SK-N-SH (cell line): ENCODE results near the gene DCDC2. TPM values are rescaled to one million over a fixed set of nuclear protein-coding genes. Genes with fewer than 3 reads are reported as not detected.

Source experiments
- CTCF ChIA-PET: fragments of 300-600, 350-600 bp; formaldehyde crosslinking; extraction: SDS; loops from one replicate; lab custom pipeline; 2021; lab: Yijun Ruan, JAX
- POLR2A ChIA-PET: fragments of 350-600 bp; sonication (Branson Sonifier 250); formaldehyde crosslinking; extraction: SDS; loops from one replicate; lab custom pipeline; 2020; ENCODE audit warnings: antibody characterized with exemption, inconsistent platforms; lab: Yijun Ruan, JAX
- DNase-seq: peaks from one replicate; pipeline ENCODE4 v3.0.0; 2012
- H2AFZ ChIP-seq: fragments of 200-600 bp; sonication (generic); 2 replicates; pipeline ENCODE4 v1.8.1; 2016; ENCODE audit warnings: antibody characterized with exemption, mild to moderate bottlenecking, low read depth
- H3F3A ChIP-seq: fragments of 200-600 bp; sonication (generic); replicated peaks from 2 replicates; pipeline ENCODE3; 2016; ENCODE audit warnings: antibody characterized with exemption, mild to moderate bottlenecking; ENCODE audit not compliant: insufficient read depth
- H3K27ac ChIP-seq, 2 experiments: fragments of 200-500 bp in 1 of 2; fragments of 200-600 bp in 1 of 2; sonication (Bioruptor generic) in 1 of 2; sonication (generic), shearing (Covaris generic) in 1 of 2; 2 replicates each; pipeline versions ENCODE4 v1.5.1 to v1.6.1; 2014 to 2016; ENCODE audit warnings: low read depth in 2 of 2, inconsistent platforms in 1 of 2, low read length in 1 of 2, mild to moderate bottlenecking in 1 of 2, mixed read lengths in 1 of 2
- H3K27me3 ChIP-seq: fragments of 200-600 bp; sonication (generic), shearing (Covaris generic); 2 replicates; pipeline ENCODE4 v1.6.1; 2016; ENCODE audit warnings: mixed run types; ENCODE audit not compliant: insufficient read depth
- H3K36me3 ChIP-seq, 2 experiments: fragments of 200-500 bp in 1 of 2; fragments of 200-600 bp in 1 of 2; sonication (Bioruptor generic) in 1 of 2; sonication (generic) in 1 of 2; replicated peaks in 1 of 2; 2 replicates each; pipeline versions ENCODE3 to v1.5.1; 2014 to 2016; ENCODE audit warnings: low read length in 1 of 2, mild to moderate bottlenecking in 1 of 2; ENCODE audit not compliant: insufficient read depth in 2 of 2, control insufficient read depth in 1 of 2
- H3K4me1 ChIP-seq, 2 experiments: fragments of 200-500 bp in 1 of 2; fragments of 200-600 bp in 1 of 2; sonication (Bioruptor generic) in 1 of 2; sonication (generic), shearing (Covaris generic) in 1 of 2; 2 replicates each; pipeline versions ENCODE4 v1.5.1 to v1.6.1; 2014 to 2016; ENCODE audit warnings: low read depth in 1 of 2, low read length in 1 of 2, mixed run types in 1 of 2; ENCODE audit not compliant: insufficient read depth in 2 of 2, control insufficient read depth in 1 of 2
- H3K4me2 ChIP-seq: fragments of 200-600 bp; sonication (generic), shearing (Covaris generic); 2 replicates; pipeline ENCODE4 v1.6.1; 2017; ENCODE audit warnings: mixed run types
- H3K4me3 ChIP-seq, 2 experiments: fragments of 200-500 bp in 1 of 2; fragments of 200-600 bp in 1 of 2; sonication (Bioruptor generic) in 1 of 2; sonication (generic), shearing (Covaris generic) in 1 of 2; 2 replicates each; pipeline versions ENCODE4 v1.5.1 to v1.8.1; 2014 to 2016; ENCODE audit warnings: low read depth in 2 of 2, inconsistent platforms in 1 of 2, low read length in 1 of 2, mild to moderate bottlenecking in 1 of 2, mixed read lengths in 1 of 2, moderate library complexity in 1 of 2
- H3K79me2 ChIP-seq: fragments of 200-600 bp; sonication (generic); 2 replicates; pipeline ENCODE4 v1.8.1; 2017; ENCODE audit warnings: mild to moderate bottlenecking; ENCODE audit not compliant: insufficient read depth
- H3K9ac ChIP-seq: fragments of 200-600 bp; sonication (generic); 2 replicates; pipeline ENCODE4 v1.6.1; 2017; ENCODE audit warnings: mixed run types
- H3K9me2 ChIP-seq: fragments of 200-600 bp; sonication (generic); 2 replicates; pipeline ENCODE4 v1.6.1; 2017; ENCODE audit warnings: mixed run types
- H3K9me3 ChIP-seq: fragments of 200-600 bp; sonication (generic); 2 replicates; pipeline ENCODE4 v1.6.1; 2017; ENCODE audit warnings: mixed run types, mild to moderate bottlenecking, moderate library complexity
- H4K20me1 ChIP-seq: fragments of 200-600 bp; sonication (generic); 2 replicates; pipeline ENCODE4 v1.6.1; 2017; ENCODE audit warnings: mild to moderate bottlenecking, mixed run types; ENCODE audit not compliant: insufficient read depth
- CHD2 ChIP-seq: fragments of 150-350 bp; IDR thresholded peaks from 2 replicates; pipeline ENCODE4 v1.6.1; 2018; ENCODE audit warnings: low read length; ENCODE audit not compliant: partially characterized antibody
- EP300 ChIP-seq, 2 experiments: IDR thresholded peaks; 2 replicates each; pipeline versions ENCODE4 v1.4.0 to v1.6.1; 2012; ENCODE audit warnings: borderline replicate concordance in 1 of 2, low read depth in 1 of 2, low read length in 1 of 2
- FOXJ3 ChIP-seq: sonication (generic); formaldehyde crosslinking; IDR thresholded peaks from 2 replicates; pipeline ENCODE4 v1.5.1; 2020; ENCODE audit warnings: mild to moderate bottlenecking, missing genetic modification reagents
- GATA2 ChIP-seq: sonication (generic); formaldehyde crosslinking; IDR thresholded peaks from 2 replicates; pipeline ENCODE4 v1.5.0; 2020; ENCODE audit warnings: mild to moderate bottlenecking, missing genetic modification reagents
- MEF2A ChIP-seq: IDR thresholded peaks from 2 replicates; pipeline ENCODE4 v1.4.0; 2012; ENCODE audit warnings: low read depth, borderline replicate concordance
- NFIC ChIP-seq: IDR thresholded peaks from 2 replicates; pipeline ENCODE4 v1.4.0; 2012; ENCODE audit warnings: borderline replicate concordance
- NRF1 ChIP-seq: IDR thresholded peaks from 2 replicates; pipeline ENCODE4 v1.6.1; 2012; ENCODE audit warnings: low read depth, mild to moderate bottlenecking, low read length
- RAD21 ChIP-seq: IDR thresholded peaks from 2 replicates; pipeline ENCODE4 v1.6.1; 2012; ENCODE audit warnings: mild to moderate bottlenecking, low read length
- RXRA ChIP-seq: IDR thresholded peaks from 2 replicates; pipeline ENCODE4 v1.4.0; 2012; ENCODE audit warnings: low read depth, mild to moderate bottlenecking, borderline replicate concordance
- polyA plus RNA-seq, 3 experiments: library from polyadenylated mRNA; depleted of rRNA; stranded (reverse); fragments of >200 nt; gene quantifications; 2 replicates each; pipeline ENCODE4 v1.2.3, GENCODE V29; 2012
- TF ChIP-seq, protein P1 (sequence below): IDR thresholded peaks from 2 replicates; pipeline ENCODE4 v1.4.0; 2012; ENCODE audit warnings: low read depth
- TF ChIP-seq, protein P2 (sequence below): IDR thresholded peaks from 2 replicates; pipeline ENCODE4 v1.6.1; 2012; ENCODE audit warnings: mild to moderate bottlenecking, low read depth, low read length, moderate library complexity
- TF ChIP-seq, protein P3 (sequence below): fragments of 150-350 bp; IDR thresholded peaks from 2 replicates; pipeline ENCODE4 v1.6.1; 2017; ENCODE audit warnings: antibody characterized with exemption, low read length, low read depth, borderline replicate concordance
- TF ChIP-seq, protein P4 (sequence below): IDR thresholded peaks from 2 replicates; pipeline ENCODE4 v1.4.0; 2012; ENCODE audit warnings: low read depth, borderline replicate concordance

Gene DCDC2
- polyA plus RNA-seq, 1 of the 3 experiments (the other 2 are of a cell fraction) = not detected

DNA sequence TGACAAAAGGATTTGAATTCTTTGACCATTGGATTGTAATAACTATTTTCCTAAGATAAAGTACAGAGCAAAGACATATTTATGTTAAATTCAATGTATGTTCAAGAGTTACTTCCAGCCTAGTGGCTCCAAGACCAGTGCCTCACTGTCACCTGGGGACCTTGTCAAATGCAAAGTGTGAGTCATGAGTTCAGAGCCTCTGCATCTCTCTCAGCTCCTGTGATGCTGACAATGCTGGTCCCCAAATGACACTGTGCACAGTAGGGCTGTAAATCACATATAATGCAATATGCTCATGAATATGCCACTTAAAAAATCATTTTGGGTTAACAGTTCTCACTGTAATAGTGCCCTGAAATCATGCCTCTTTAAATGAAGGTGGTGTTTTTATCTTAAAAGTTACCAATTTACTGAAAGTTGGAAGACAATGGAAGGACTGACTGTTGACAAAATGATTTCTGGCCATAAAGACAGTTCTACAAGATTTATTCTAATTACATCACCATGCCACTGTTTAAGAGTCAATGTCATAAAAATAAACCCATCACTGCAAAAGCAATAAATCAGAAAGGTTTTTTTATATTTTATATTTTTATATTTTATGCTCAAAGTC is 169.8 kb downstream of the DCDC2 start:
- H3K36me3 ChIP-seq = no peaks in the 10 kb centered on the region
- no peaks in the 10 kb centered on the region for H3K9me3 ChIP-seq
- DNase-seq = no peak
- H3K9me2 ChIP-seq = no peaks in the 10 kb centered on the region
- H3K79me2 ChIP-seq = no peaks in the 10 kb centered on the region
- no peak overlapping the region for H3K9ac ChIP-seq
- ChIA-PET POLR2A (no interaction called here), CTCF (interaction anchor here (1.3 kb wide), 1 partner anchor 17 kb away, joined by 3 read pairs; no protein-coding TSS in a partner anchor)
- peaks cover 0 to 21% of the 10 kb centered on the region in 2 experiments; a peak in 2 of 4 replicates for H3K4me1 ChIP-seq
- no peak overlapping the region for H3K4me3 ChIP-seq
- peak overlapping the region in 1 of 2 experiments; percentile 58; a peak in 2 of 4 replicates for H3K27ac ChIP-seq
- H3K4me2 ChIP-seq = no peak overlapping the region
- no peaks in the 10 kb centered on the region for H4K20me1 ChIP-seq
- H2AFZ ChIP-seq = no peak overlapping the region
- H3F3A ChIP-seq = no peaks in the 10 kb centered on the region
- TF ChIP-seq NRF1 = no peak
- TF ChIP-seq FOXJ3 = no peak
- TF ChIP-seq, protein P1, sequence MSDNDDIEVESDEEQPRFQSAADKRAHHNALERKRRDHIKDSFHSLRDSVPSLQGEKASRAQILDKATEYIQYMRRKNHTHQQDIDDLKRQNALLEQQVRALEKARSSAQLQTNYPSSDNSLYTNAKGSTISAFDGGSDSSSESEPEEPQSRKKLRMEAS = no peak
- TF ChIP-seq, protein P2, sequence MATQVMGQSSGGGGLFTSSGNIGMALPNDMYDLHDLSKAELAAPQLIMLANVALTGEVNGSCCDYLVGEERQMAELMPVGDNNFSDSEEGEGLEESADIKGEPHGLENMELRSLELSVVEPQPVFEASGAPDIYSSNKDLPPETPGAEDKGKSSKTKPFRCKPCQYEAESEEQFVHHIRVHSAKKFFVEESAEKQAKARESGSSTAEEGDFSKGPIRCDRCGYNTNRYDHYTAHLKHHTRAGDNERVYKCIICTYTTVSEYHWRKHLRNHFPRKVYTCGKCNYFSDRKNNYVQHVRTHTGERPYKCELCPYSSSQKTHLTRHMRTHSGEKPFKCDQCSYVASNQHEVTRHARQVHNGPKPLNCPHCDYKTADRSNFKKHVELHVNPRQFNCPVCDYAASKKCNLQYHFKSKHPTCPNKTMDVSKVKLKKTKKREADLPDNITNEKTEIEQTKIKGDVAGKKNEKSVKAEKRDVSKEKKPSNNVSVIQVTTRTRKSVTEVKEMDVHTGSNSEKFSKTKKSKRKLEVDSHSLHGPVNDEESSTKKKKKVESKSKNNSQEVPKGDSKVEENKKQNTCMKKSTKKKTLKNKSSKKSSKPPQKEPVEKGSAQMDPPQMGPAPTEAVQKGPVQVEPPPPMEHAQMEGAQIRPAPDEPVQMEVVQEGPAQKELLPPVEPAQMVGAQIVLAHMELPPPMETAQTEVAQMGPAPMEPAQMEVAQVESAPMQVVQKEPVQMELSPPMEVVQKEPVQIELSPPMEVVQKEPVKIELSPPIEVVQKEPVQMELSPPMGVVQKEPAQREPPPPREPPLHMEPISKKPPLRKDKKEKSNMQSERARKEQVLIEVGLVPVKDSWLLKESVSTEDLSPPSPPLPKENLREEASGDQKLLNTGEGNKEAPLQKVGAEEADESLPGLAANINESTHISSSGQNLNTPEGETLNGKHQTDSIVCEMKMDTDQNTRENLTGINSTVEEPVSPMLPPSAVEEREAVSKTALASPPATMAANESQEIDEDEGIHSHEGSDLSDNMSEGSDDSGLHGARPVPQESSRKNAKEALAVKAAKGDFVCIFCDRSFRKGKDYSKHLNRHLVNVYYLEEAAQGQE = no peak
- TF ChIP-seq, protein P3, sequence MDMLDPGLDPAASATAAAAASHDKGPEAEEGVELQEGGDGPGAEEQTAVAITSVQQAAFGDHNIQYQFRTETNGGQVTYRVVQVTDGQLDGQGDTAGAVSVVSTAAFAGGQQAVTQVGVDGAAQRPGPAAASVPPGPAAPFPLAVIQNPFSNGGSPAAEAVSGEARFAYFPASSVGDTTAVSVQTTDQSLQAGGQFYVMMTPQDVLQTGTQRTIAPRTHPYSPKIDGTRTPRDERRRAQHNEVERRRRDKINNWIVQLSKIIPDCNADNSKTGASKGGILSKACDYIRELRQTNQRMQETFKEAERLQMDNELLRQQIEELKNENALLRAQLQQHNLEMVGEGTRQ = no peak
- TF ChIP-seq MEF2A = no peak
- no peak for TF ChIP-seq RAD21
- no peak for TF ChIP-seq EP300 (IDR thresholded peaks at IDR 0.05; ENCODE audit: borderline replicate concordance in 1 of 2, low read depth in 1 of 2, low read length in 1 of 2)
- TF ChIP-seq, protein P4, sequence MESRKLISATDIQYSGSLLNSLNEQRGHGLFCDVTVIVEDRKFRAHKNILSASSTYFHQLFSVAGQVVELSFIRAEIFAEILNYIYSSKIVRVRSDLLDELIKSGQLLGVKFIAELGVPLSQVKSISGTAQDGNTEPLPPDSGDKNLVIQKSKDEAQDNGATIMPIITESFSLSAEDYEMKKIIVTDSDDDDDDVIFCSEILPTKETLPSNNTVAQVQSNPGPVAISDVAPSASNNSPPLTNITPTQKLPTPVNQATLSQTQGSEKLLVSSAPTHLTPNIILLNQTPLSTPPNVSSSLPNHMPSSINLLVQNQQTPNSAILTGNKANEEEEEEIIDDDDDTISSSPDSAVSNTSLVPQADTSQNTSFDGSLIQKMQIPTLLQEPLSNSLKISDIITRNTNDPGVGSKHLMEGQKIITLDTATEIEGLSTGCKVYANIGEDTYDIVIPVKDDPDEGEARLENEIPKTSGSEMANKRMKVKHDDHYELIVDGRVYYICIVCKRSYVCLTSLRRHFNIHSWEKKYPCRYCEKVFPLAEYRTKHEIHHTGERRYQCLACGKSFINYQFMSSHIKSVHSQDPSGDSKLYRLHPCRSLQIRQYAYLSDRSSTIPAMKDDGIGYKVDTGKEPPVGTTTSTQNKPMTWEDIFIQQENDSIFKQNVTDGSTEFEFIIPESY = no peak
- no peak for TF ChIP-seq GATA2
- TF ChIP-seq CHD2 = no peak
- no peak for TF ChIP-seq RXRA
- TF ChIP-seq NFIC = no peak
- TF ChIP-seq, all 33 proteins: peak for 0
- no peaks in the 10 kb centered on the region for H3K27me3 ChIP-seq
